Glomerular endothelial cell (primary cell): ENCODE results near the gene BRMS1L. TPM values are rescaled to one million over a fixed set of nuclear protein-coding genes. Genes with fewer than 3 reads are reported as not detected.
A peak's percentile ranks its signal among the peaks of the same experiment; 100 is the strongest.
"Not testable (repeated sequence)": the region's sequence is repeated elsewhere in the genome, so short reads cannot be mapped to it uniquely, and the experiment has no call there.

Source experiments
- DNase-seq: peaks from one replicate; pipeline ENCODE4 v3.0.0-alpha.2; 2011; ENCODE audit warnings: low read depth, low spot score; ENCODE audit errors: extremely low read depth
- total RNA-seq: library from RNA; depleted of rRNA; stranded (reverse); fragments of >200 nt; gene quantifications from 2 replicates; pipeline ENCODE4 v1.2.3, GENCODE V29; 2015

Gene BRMS1L
- total RNA-seq = 4.8 and 5.3 TPM in 2 replicates

GRCh38 chr14:35826218-35826951 lies at the start of gene BRMS1L:
TSS of gene BRMS1L (plus strand) at chr14:35826338. CDS start at chr14:35826517, 179 bp downstream.
- DNase-seq = no peak

- DNase-seq = no peak
These were observed 49.3 kb upstream of the BRMS1L start for GRCh38 chr14:35776823-35777222.

- not testable (repeated sequence) for DNase-seq
These were observed 48.6 kb upstream of the BRMS1L start for GRCh38 chr14:35777550-35777949.

- no peak for DNase-seq
These were observed 46.8 kb upstream of the BRMS1L start for GRCh38 chr14:35779368-35779767.

GRCh38 chr14:35783699-35784098 lies 42.4 kb upstream of the BRMS1L start:
- no peak for DNase-seq

GRCh38 chr14:35786856-35787255 lies 39.3 kb upstream of the BRMS1L start:
- no peak for DNase-seq

GRCh38 chr14:35789651-35790050 lies 36.5 kb upstream of the BRMS1L start:
- no peak for DNase-seq

- DNase-seq = no peak
These were observed 28.3 kb upstream of the BRMS1L start for GRCh38 chr14:35797796-35798195.

- no peak for DNase-seq
These were observed 19.9 kb upstream of the BRMS1L start for GRCh38 chr14:35806006-35806907.

- DNase-seq = no peak
These were observed 18.8 kb upstream of the BRMS1L start for GRCh38 chr14:35807131-35807961.

- DNase-seq = no peak
These were observed 18.0 kb upstream of the BRMS1L start for GRCh38 chr14:35808076-35808637.

GRCh38 chr14:35808638-35809563 lies 17.2 kb upstream of the BRMS1L start, which contains the start of gene RALGAPA1:
TSS of gene RALGAPA1 (minus strand) at chr14:35809295. CDS start at chr14:35808835, 460 bp downstream.
- DNase-seq = peak; percentile 90

- DNase-seq = no peak
These were observed 16.5 kb upstream of the BRMS1L start for GRCh38 chr14:35809597-35809996.

- no peak for DNase-seq
These were observed 15.2 kb upstream of the BRMS1L start for GRCh38 chr14:35810963-35811362.

- no peak for DNase-seq
These were observed 11.7 kb upstream of the BRMS1L start for GRCh38 chr14:35814371-35815005.

- no peak for DNase-seq
These were observed 7.6 kb upstream of the BRMS1L start for GRCh38 chr14:35818346-35819115.

- no peak for DNase-seq
These were observed 6.3 kb upstream of the BRMS1L start for GRCh38 chr14:35819591-35820540.
